Activated CD8-positive, alpha-beta T cell treated with anti-CD3 and anti-CD28 coated beads, Interleukin-2, amount 10 ng/mL, durations not matched to agents 7 days and 5 days (primary cell): ENCODE measurements around the gene DNASE1L1. TPM values are rescaled to one million over a fixed set of nuclear protein-coding genes. Genes with fewer than 3 reads are reported as not detected.

Experiments used
- ATAC-seq: fragments of 150-1000 bp; cut with Tn5 transposase; one replicate; pipeline ENCODE4 v1.10.0; 2021; ENCODE audit warnings: moderate library complexity
- CTCF ChIA-PET: fragments of 350-600 bp; sonication (Branson Sonifier 250); formaldehyde crosslinking; loops from one replicate; lab custom pipeline; 2021; ENCODE audit warnings: antibody characterized with exemption; lab: Charles Lee
- POLR2A ChIA-PET: fragments of 350-600 bp; sonication (Branson Sonifier 250); formaldehyde crosslinking; loops from one replicate; lab custom pipeline; 2021; ENCODE audit warnings: antibody characterized with exemption; lab: Charles Lee
- DNase-seq: peaks from one replicate; pipeline ENCODE4 v3.0.0-alpha.2; 2020
- H3K27ac Mint-ChIP-seq: one replicate; pipeline ENCODE4 v1.8.0; 2021; ENCODE audit warnings: mild to moderate bottlenecking, mixed read lengths
- H3K27me3 Mint-ChIP-seq: one replicate; pipeline ENCODE4 v1.8.0; 2021; ENCODE audit warnings: low read depth, mixed read lengths
- H3K36me3 Mint-ChIP-seq: one replicate; pipeline ENCODE4 v1.8.0; 2021; ENCODE audit warnings: low read depth, mixed read lengths
- H3K4me1 Mint-ChIP-seq: one replicate; pipeline ENCODE4 v1.8.0; 2021; ENCODE audit warnings: low read depth, mixed read lengths
- H3K4me3 Mint-ChIP-seq: one replicate; pipeline ENCODE4 v1.8.0; 2021; ENCODE audit warnings: mild to moderate bottlenecking, mixed read lengths
- H3K9me3 Mint-ChIP-seq: one replicate; pipeline ENCODE4 v1.8.0; 2022; ENCODE audit warnings: mixed read lengths; ENCODE audit not compliant: insufficient read depth
- total RNA-seq, 2 experiments: library from RNA; stranded (reverse); gene quantifications; one replicate each; pipeline ENCODE4 v1.2.3, GENCODE V29; 2021

DNASE1L1 gene
- total RNA-seq, 2 experiments from 2014 or later = 22.5 to 26.5 TPM

DNA sequence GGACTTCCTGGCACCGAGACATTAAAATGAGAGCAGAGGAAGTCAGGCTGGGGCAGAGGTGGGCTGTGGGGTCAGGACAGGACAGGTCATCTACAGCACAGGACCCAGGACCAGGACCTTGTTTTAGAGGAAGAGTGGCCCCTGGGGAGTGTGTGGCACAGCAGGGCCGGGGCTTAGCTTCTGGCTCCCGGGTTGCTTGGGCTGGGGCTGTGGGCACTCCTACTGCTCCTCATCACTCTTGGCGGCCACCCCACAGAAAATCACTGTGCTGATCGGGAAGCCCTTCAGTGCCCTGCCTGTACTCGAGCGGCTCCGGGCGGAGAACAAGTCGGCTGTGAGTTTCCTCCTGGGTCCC is 11.3 kb upstream of the DNASE1L1 start:
- no peaks in the 10 kb centered on the region for H3K27me3 Mint-ChIP-seq
- ChIA-PET CTCF (no interaction called here), POLR2A (interaction anchor here (1.4 to 2.6 kb wide), 2 partner anchors 8 to 20 kb away, joined by 4 to 10 read pairs; partner anchors contain the start of gene TAFAZZIN)
- H3K36me3 Mint-ChIP-seq = peaks cover 3% of the 10 kb centered on the region
- no peak for ATAC-seq
- H3K27ac Mint-ChIP-seq = no peak overlapping the region
- no peaks in the 10 kb centered on the region for H3K9me3 Mint-ChIP-seq
- H3K4me1 Mint-ChIP-seq = peaks cover 7% of the 10 kb centered on the region
- no peak overlapping the region for H3K4me3 Mint-ChIP-seq
- no peak for DNase-seq

- DNase-seq (no peak), ATAC-seq (no peak)
- ChIA-PET POLR2A (interaction anchor here (1.4 to 2.6 kb wide), 2 partner anchors 8 to 19 kb away, joined by 4 to 10 read pairs; partner anchors contain the start of gene TAFAZZIN), CTCF (no interaction called here)
- no peak overlapping the region for H3K4me3 Mint-ChIP-seq
- H3K27ac Mint-ChIP-seq = no peak overlapping the region
- H3K9me3 Mint-ChIP-seq = no peaks in the 10 kb centered on the region
- peaks cover 7% of the 10 kb centered on the region for H3K4me1 Mint-ChIP-seq
- no peaks in the 10 kb centered on the region for H3K27me3 Mint-ChIP-seq
- peaks cover 5% of the 10 kb centered on the region for H3K36me3 Mint-ChIP-seq
Measured at GRCh38 chrX:154419688-154420401, 10.8 kb upstream of the DNASE1L1 start.

DNA sequence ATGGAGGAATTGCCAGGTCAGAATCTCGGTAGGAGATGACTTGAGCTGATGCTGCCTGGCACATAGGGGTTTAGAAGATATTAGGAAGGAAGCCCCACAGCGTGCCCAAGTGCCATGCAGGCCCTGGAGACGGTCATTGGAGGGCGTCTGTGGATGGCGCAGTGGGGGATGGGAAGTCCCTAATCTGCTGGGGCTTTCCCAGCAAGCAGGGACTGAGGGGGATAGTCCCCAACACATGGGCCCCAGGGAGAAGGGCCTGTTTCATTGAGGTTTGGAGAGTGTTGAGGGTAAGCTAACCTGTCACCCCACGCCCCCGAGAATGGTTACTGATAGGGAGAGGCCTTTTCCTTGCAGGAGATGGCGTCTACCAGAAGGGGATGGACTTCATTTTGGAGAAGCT is 10.1 kb upstream of the DNASE1L1 start:
- DNase-seq = no peak
- ChIA-PET CTCF (no interaction called here), POLR2A (interaction anchor here (1.0 to 1.4 kb wide), 2 partner anchors 19 to 21 kb away, joined by 4 read pairs; partner anchors contain the start of gene RPL10)
- H3K27me3 Mint-ChIP-seq = no peaks in the 10 kb centered on the region
- peaks cover 5% of the 10 kb centered on the region for H3K36me3 Mint-ChIP-seq
- no peak for ATAC-seq
- peaks cover 3% of the 10 kb centered on the region for H3K4me1 Mint-ChIP-seq
- H3K27ac Mint-ChIP-seq = no peak overlapping the region
- H3K9me3 Mint-ChIP-seq = no peaks in the 10 kb centered on the region
- no peak overlapping the region for H3K4me3 Mint-ChIP-seq

GRCh38 chrX:154417157-154417556 is 8.1 kb upstream of the DNASE1L1 start:
- ChIA-PET CTCF (no interaction called here), POLR2A (interaction anchor here (0.7 to 1.3 kb wide), 2 partner anchors 18 to 20 kb away, joined by 3 read pairs; no protein-coding TSS in a partner anchor)
- H3K36me3 Mint-ChIP-seq = peaks cover 11% of the 10 kb centered on the region
- no peak for DNase-seq
- no peaks in the 10 kb centered on the region for H3K9me3 Mint-ChIP-seq
- H3K27ac Mint-ChIP-seq = no peak overlapping the region
- H3K27me3 Mint-ChIP-seq = no peaks in the 10 kb centered on the region
- H3K4me1 Mint-ChIP-seq = peaks cover 5% of the 10 kb centered on the region
- no peak for ATAC-seq
- H3K4me3 Mint-ChIP-seq = no peak overlapping the region

- Mint-ChIP-seq H3K36me3 (peaks cover 21% of the 10 kb centered on the region), H3K9me3 (no peaks in the 10 kb centered on the region), H3K4me3 (peak overlapping the region; percentile 93), H3K27me3 (no peaks in the 10 kb centered on the region), H3K27ac (peak overlapping the region; percentile 92), H3K4me1 (peaks cover 13% of the 10 kb centered on the region)
- ATAC-seq (no peak), DNase-seq (no peak)
- POLR2A ChIA-PET = interaction anchor here (2.1 to 5.3 kb wide), 3 partner anchors 8 to 15 kb away, joined by 10 to 55 read pairs (median 17); partner anchors contain the start of genes ATP6AP1 and RPL10
- CTCF ChIA-PET = interaction anchor here (1.9 kb wide), 1 partner anchor 114 kb away, joined by 7 read pairs; no protein-coding TSS in a partner anchor
Measured at GRCh38 chrX:154413142-154413541, 4.1 kb upstream of the DNASE1L1 start.

GRCh38 chrX:154412468-154412867 is 3.4 kb upstream of the DNASE1L1 start:
- H3K9me3 Mint-ChIP-seq = no peaks in the 10 kb centered on the region
- H3K4me1 Mint-ChIP-seq = peaks cover 13% of the 10 kb centered on the region
- CTCF ChIA-PET = interaction anchor here (1.9 kb wide), 1 partner anchor 115 kb away, joined by 7 read pairs; no protein-coding TSS in a partner anchor
- ATAC-seq (peak; percentile 59), DNase-seq (peak; percentile 68)
- H3K27me3 Mint-ChIP-seq = no peaks in the 10 kb centered on the region
- H3K4me3 Mint-ChIP-seq = peak overlapping the region; percentile 93
- peaks cover 21% of the 10 kb centered on the region for H3K36me3 Mint-ChIP-seq
- H3K27ac Mint-ChIP-seq = peak overlapping the region; percentile 92
- POLR2A ChIA-PET = interaction anchor here (1.0 to 5.3 kb wide), 8 partner anchors 9 to 441 kb away, joined by 3 to 55 read pairs (median 8); partner anchors contain the start of genes ATP6AP1, HCFC1 and RPL10

- H3K27ac Mint-ChIP-seq = peak overlapping the region; percentile 92
- peaks cover 21% of the 10 kb centered on the region for H3K36me3 Mint-ChIP-seq
- peak; percentile 79 for ATAC-seq
- H3K27me3 Mint-ChIP-seq = no peaks in the 10 kb centered on the region
- H3K4me1 Mint-ChIP-seq = peaks cover 13% of the 10 kb centered on the region
- H3K4me3 Mint-ChIP-seq = peak overlapping the region; percentile 93
- no peaks in the 10 kb centered on the region for H3K9me3 Mint-ChIP-seq
- ChIA-PET POLR2A (interaction anchor here (0.6 to 5.3 kb wide), 9 partner anchors 9 to 440 kb away, joined by 3 to 55 read pairs (median 7); partner anchors contain the start of genes ATP6AP1, HCFC1 and RPL10), CTCF (interaction anchor here (1.9 kb wide), 1 partner anchor 115 kb away, joined by 7 read pairs; no protein-coding TSS in a partner anchor)
- peak; percentile 77 for DNase-seq
Measured at GRCh38 chrX:154411981-154412340, 2.9 kb upstream of the DNASE1L1 start.

DNA sequence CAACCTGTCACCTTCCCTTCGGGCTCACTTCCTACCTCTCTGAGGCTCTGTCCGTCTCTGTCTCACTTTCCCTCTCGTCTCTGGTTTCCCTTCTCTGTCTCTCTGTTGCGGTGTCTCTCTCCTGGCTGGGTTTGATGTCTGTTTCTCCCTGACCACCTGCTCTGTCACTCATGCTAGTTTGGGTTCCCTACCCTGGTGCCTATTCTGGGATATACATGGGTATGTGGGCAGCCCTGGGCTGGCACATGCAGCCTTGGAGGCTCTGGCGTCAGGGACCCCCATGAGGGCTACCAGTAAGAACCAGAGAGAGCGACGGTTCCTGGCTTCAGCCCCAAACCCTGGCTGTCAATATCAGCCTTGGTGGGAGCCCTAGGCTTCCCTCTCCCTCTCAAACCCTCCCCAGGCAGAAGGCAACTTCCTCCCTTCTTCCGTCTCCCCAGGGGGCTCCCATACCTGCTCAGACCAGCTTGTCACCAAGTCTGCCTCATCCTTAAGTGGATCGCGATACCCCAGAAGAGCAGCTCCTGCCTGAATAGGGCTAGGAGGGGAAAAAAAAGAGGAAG is 314 bp downstream of the DNASE1L1 start:
- Mint-ChIP-seq H3K27me3 (no peaks in the 10 kb centered on the region), H3K4me3 (no peak overlapping the region), H3K9me3 (no peaks in the 10 kb centered on the region), H3K27ac (peak overlapping the region; percentile 52), H3K36me3 (peaks cover 14% of the 10 kb centered on the region), H3K4me1 (peaks cover 13% of the 10 kb centered on the region)
- ATAC-seq (no peak), DNase-seq (no peak)
- ChIA-PET CTCF (no interaction called here), POLR2A (interaction anchor here (5.3 kb wide), 1 partner anchor 10 kb away, joined by 55 read pairs; the partner anchor contains the start of gene RPL10)

GRCh38 chrX:154404625-154405192 is 4.3 kb downstream of the DNASE1L1 start:
- CTCF ChIA-PET = no interaction called here
- ATAC-seq = no peak
- Mint-ChIP-seq H3K9me3 (no peaks in the 10 kb centered on the region), H3K4me1 (peaks cover 17% of the 10 kb centered on the region), H3K36me3 (peaks cover 28% of the 10 kb centered on the region), H3K27me3 (no peaks in the 10 kb centered on the region), H3K4me3 (no peak overlapping the region), H3K27ac (no peak overlapping the region)
- DNase-seq = no peak
- POLR2A ChIA-PET = interaction anchor here (0.6 kb wide), 1 partner anchor 100 kb away, joined by 5 read pairs; no protein-coding TSS in a partner anchor

GRCh38 chrX:154403858-154404257 is 5.2 kb downstream of the DNASE1L1 start:
- Mint-ChIP-seq H3K4me1 (peaks cover 14% of the 10 kb centered on the region), H3K9me3 (no peaks in the 10 kb centered on the region), H3K27me3 (no peaks in the 10 kb centered on the region), H3K4me3 (no peak overlapping the region), H3K27ac (no peak overlapping the region), H3K36me3 (peaks cover 34% of the 10 kb centered on the region)
- ATAC-seq = no peak
- ChIA-PET CTCF (no interaction called here), POLR2A (no interaction called here)
- no peak for DNase-seq

GRCh38 chrX:154403192-154403591 is 5.9 kb downstream of the DNASE1L1 start:
- Mint-ChIP-seq H3K9me3 (no peaks in the 10 kb centered on the region), H3K4me3 (no peak overlapping the region), H3K36me3 (peaks cover 35% of the 10 kb centered on the region), H3K27ac (no peak overlapping the region), H3K4me1 (peaks cover 11% of the 10 kb centered on the region), H3K27me3 (no peaks in the 10 kb centered on the region)
- ChIA-PET CTCF (no interaction called here), POLR2A (interaction anchor here (1.1 kb wide), 1 partner anchor 33 kb away, joined by 3 read pairs; no protein-coding TSS in a partner anchor)
- no peak for ATAC-seq
- DNase-seq = no peak
